SK-N-MC (cell line): ENCODE results near the gene BCDIN3D.
"Not testable (repeated sequence)": the region's sequence is repeated elsewhere in the genome, so short reads cannot be mapped to it uniquely, and the experiment has no call there.

Experiments used
- DNase-seq: peaks from one replicate; pipeline ENCODE4 v3.0.0-alpha.2; 2011; ENCODE audit warnings: low read depth, low spot score
- H3K27ac ChIP-seq: fragments of 200-600 bp; sonication (generic); 2 replicates; pipeline ENCODE4 v1.5.1; 2016; ENCODE audit warnings: mixed run types
- H3K36me3 ChIP-seq: fragments of 200-600 bp; sonication (generic); 2 replicates; pipeline ENCODE4 v1.6.1; 2017; ENCODE audit warnings: antibody characterized with exemption, low read length, mixed read lengths; ENCODE audit not compliant: insufficient read depth
- H3K4me3 ChIP-seq: fragments of 200-600 bp; sonication (generic); 2 replicates; pipeline ENCODE4 v1.5.1; 2016
- H3K9ac ChIP-seq: fragments of 200-600 bp; sonication (generic); 2 replicates; pipeline ENCODE4 v1.8.0; 2017; ENCODE audit warnings: mixed run types, mixed read lengths; ENCODE audit not compliant: insufficient read length
- H3K9me3 ChIP-seq: fragments of 200-600 bp; sonication (generic); 2 replicates; pipeline ENCODE4 v1.6.1; 2017; ENCODE audit warnings: low read depth, mild to moderate bottlenecking, antibody characterized with exemption, low read length, moderate library complexity, mixed read lengths
- EZH2 ChIP-seq: fragments of 200-600 bp; sonication (generic); IDR thresholded peaks from one replicate; pipeline ENCODE4 v1.6.1; 2017; ENCODE audit warnings: antibody characterized with exemption
- FOXP2 ChIP-seq: optimal IDR thresholded peaks from 2 replicates; pipeline ENCODE3; 2011; ENCODE audit warnings: mild to moderate bottlenecking, moderate library complexity; ENCODE audit not compliant: insufficient read depth; ENCODE audit errors: extremely low read length, control extremely low read depth
- POLR2AphosphoS5 ChIP-seq: IDR thresholded peaks from 2 replicates; pipeline ENCODE4 v1.6.1; 2012; ENCODE audit warnings: mild to moderate bottlenecking, low read depth, low read length, borderline replicate concordance

Gene BCDIN3D

GRCh38 chr12:49880756-49881414, 38.0 kb upstream of the BCDIN3D start:
- no peaks in the 10 kb centered on the region for H3K36me3 ChIP-seq
- H3K9ac ChIP-seq, result no peak overlapping the region
- H3K4me3 ChIP-seq, result no peak overlapping the region
- TF ChIP-seq POLR2AphosphoS5 (no peak), EZH2 (no peak), FOXP2 (no peak)
- no peak overlapping the region for H3K27ac ChIP-seq
- no peaks in the 10 kb centered on the region for H3K9me3 ChIP-seq
- DNase-seq, result no peak

GRCh38 chr12:49879065-49879464, 36.2 kb upstream of the BCDIN3D start:
- H3K27ac ChIP-seq, H3K36me3 ChIP-seq, H3K9ac ChIP-seq, H3K4me3 ChIP-seq, DNase-seq, H3K9me3 ChIP-seq: not testable (repeated sequence)

- Histone ChIP-seq H3K9me3 (no peaks in the 10 kb centered on the region), H3K9ac (no peak overlapping the region), H3K36me3 (no peaks in the 10 kb centered on the region), H3K4me3 (no peak overlapping the region), H3K27ac (no peak overlapping the region)
- no peak for DNase-seq
- TF ChIP-seq FOXP2 (no peak), EZH2 (no peak), POLR2AphosphoS5 (no peak)
Measured at GRCh38 chr12:49878021-49878420, 35.1 kb upstream of the BCDIN3D start.

- Histone ChIP-seq H3K36me3 (no peaks in the 10 kb centered on the region), H3K4me3 (no peak overlapping the region), H3K9me3 (no peaks in the 10 kb centered on the region), H3K9ac (no peak overlapping the region), H3K27ac (no peak overlapping the region)
- no peak for DNase-seq
- TF ChIP-seq POLR2AphosphoS5, result no peak
- TF ChIP-seq FOXP2, result no peak
- no peak for TF ChIP-seq EZH2
Measured at GRCh38 chr12:49877066-49877465, 34.2 kb upstream of the BCDIN3D start.

- Histone ChIP-seq H3K36me3 (no peaks in the 10 kb centered on the region), H3K4me3 (no peak overlapping the region), H3K27ac (no peak overlapping the region), H3K9me3 (no peaks in the 10 kb centered on the region), H3K9ac (no peak overlapping the region)
- DNase-seq, result no peak
- TF ChIP-seq EZH2, result no peak
- no peak for TF ChIP-seq FOXP2
- no peak for TF ChIP-seq POLR2AphosphoS5
Measured at GRCh38 chr12:49876070-49876469, 33.2 kb upstream of the BCDIN3D start.

- no peak overlapping the region for H3K27ac ChIP-seq
- H3K4me3 ChIP-seq, result no peak overlapping the region
- TF ChIP-seq FOXP2 (no peak), POLR2AphosphoS5 (no peak), EZH2 (no peak)
Measured at GRCh38 chr12:49875115-49875720, 32.3 kb upstream of the BCDIN3D start.

GRCh38 chr12:49874142-49874897, 31.4 kb upstream of the BCDIN3D start:
- Histone ChIP-seq H3K9ac (no peak overlapping the region), H3K9me3 (no peaks in the 10 kb centered on the region), H3K27ac (no peak overlapping the region), H3K4me3 (no peak overlapping the region), H3K36me3 (no peaks in the 10 kb centered on the region)
- TF ChIP-seq POLR2AphosphoS5 (no peak), EZH2 (no peak), FOXP2 (no peak)
- DNase-seq, result no peak

More at GRCh38 chr12:49875115-49875720, 32.3 kb upstream of the BCDIN3D start:
- no peak for DNase-seq
- Histone ChIP-seq H3K9me3 (no peaks in the 10 kb centered on the region), H3K9ac (no peak overlapping the region), H3K36me3 (no peaks in the 10 kb centered on the region)

- no peak overlapping the region for H3K27ac ChIP-seq
- no peaks in the 10 kb centered on the region for H3K9me3 ChIP-seq
- DNase-seq, result no peak
Measured at GRCh38 chr12:49873361-49873934, 30.5 kb upstream of the BCDIN3D start.

More at GRCh38 chr12:49873361-49873934, 30.5 kb upstream of the BCDIN3D start:
- no peak for TF ChIP-seq EZH2
- no peaks in the 10 kb centered on the region for H3K36me3 ChIP-seq
- no peak overlapping the region for H3K9ac ChIP-seq
- H3K4me3 ChIP-seq, result no peak overlapping the region
